H9 (cell line): ENCODE measurements around the gene PHF12. TPM values are rescaled to one million over a fixed set of nuclear protein-coding genes. Genes with fewer than 3 reads are reported as not detected.

Experiments
- DNase-seq: peaks from one replicate; pipeline ENCODE4 v3.0.0-alpha.2; 2017
- H2AFZ ChIP-seq: one replicate; pipeline ENCODE4 v1.6.1; 2013; ENCODE audit warnings: mild to moderate bottlenecking, low read length, control low read depth, moderate library complexity
- H2AK5ac ChIP-seq: 2 replicates; pipeline ENCODE4 v1.6.1; 2013; ENCODE audit warnings: low read length, control low read depth, mixed read lengths; ENCODE audit not compliant: insufficient read length
- H2BK120ac ChIP-seq: one replicate; pipeline ENCODE4 v1.6.1; 2013; ENCODE audit warnings: low read depth, mild to moderate bottlenecking, low read length, control low read depth, inconsistent platforms; ENCODE audit not compliant: poor library complexity, severe bottlenecking
- H2BK12ac ChIP-seq: 2 replicates; pipeline ENCODE4 v1.6.1; 2013; ENCODE audit warnings: low read length, control low read depth, mixed read lengths, low read depth; ENCODE audit not compliant: insufficient read length
- H2BK15ac ChIP-seq: 2 replicates; pipeline ENCODE4 v1.6.1; 2013; ENCODE audit warnings: low read depth, low read length, control low read depth
- H2BK20ac ChIP-seq: one replicate; pipeline ENCODE4 v1.6.1; 2013; ENCODE audit warnings: low read depth, mild to moderate bottlenecking, low read length, control low read depth, inconsistent platforms; ENCODE audit not compliant: poor library complexity, severe bottlenecking
- H2BK5ac ChIP-seq: 2 replicates; pipeline ENCODE4 v1.6.1; 2013; ENCODE audit warnings: low read length, control low read depth, mixed read lengths; ENCODE audit not compliant: insufficient read length
- H3K14ac ChIP-seq: 2 replicates; pipeline ENCODE4 v1.6.1; 2013; ENCODE audit warnings: low read length, control low read depth; ENCODE audit not compliant: insufficient read depth
- H3K18ac ChIP-seq: 2 replicates; pipeline ENCODE4 v1.6.1; 2013; ENCODE audit warnings: low read depth, mild to moderate bottlenecking, mixed read lengths, low read length, control low read depth; ENCODE audit not compliant: insufficient read length
- H3K23ac ChIP-seq: 2 replicates; pipeline ENCODE4 v1.6.1; 2013; ENCODE audit warnings: low read length, control low read depth, mixed read lengths, low read depth; ENCODE audit not compliant: insufficient read length
- H3K23me2 ChIP-seq: 2 replicates; pipeline ENCODE4 v1.6.1; 2013; ENCODE audit warnings: low read depth, mild to moderate bottlenecking, mixed read lengths, low read length, control low read depth; ENCODE audit not compliant: insufficient read length, poor library complexity, severe bottlenecking
- H3K27ac ChIP-seq: 2 replicates; pipeline ENCODE4 v1.5.1; 2013; ENCODE audit warnings: low read length, control low read depth, mixed read lengths, low read depth; ENCODE audit not compliant: insufficient read length
- H3K27me3 ChIP-seq: 2 replicates; pipeline ENCODE4 v1.6.1; 2013; ENCODE audit warnings: low read length, control low read depth, inconsistent platforms; ENCODE audit not compliant: insufficient read depth
- H3K4ac ChIP-seq: 2 replicates; pipeline ENCODE4 v1.6.1; 2013; ENCODE audit warnings: low read depth, mild to moderate bottlenecking, control low read depth, inconsistent platforms, low read length, moderate library complexity
- H3K4me1 ChIP-seq: 2 replicates; pipeline ENCODE4 v1.6.1; 2013; ENCODE audit warnings: low read length, control low read depth, inconsistent platforms; ENCODE audit not compliant: insufficient read depth
- H3K4me2 ChIP-seq: 2 replicates; pipeline ENCODE4 v1.6.1; 2013; ENCODE audit warnings: low read length, control low read depth, mixed read lengths; ENCODE audit not compliant: insufficient read length, insufficient read depth
- H3K56ac ChIP-seq: 2 replicates; pipeline ENCODE4 v1.6.1; 2013; ENCODE audit warnings: low read depth, mild to moderate bottlenecking, mixed read lengths, low read length, control low read depth; ENCODE audit not compliant: insufficient read length
- H3K79me1 ChIP-seq: 2 replicates; pipeline ENCODE4 v1.6.1; 2013; ENCODE audit warnings: low read depth, mild to moderate bottlenecking, moderate library complexity, low read length, control low read depth, inconsistent platforms; ENCODE audit not compliant: insufficient read depth, poor library complexity, severe bottlenecking
- H3K79me2 ChIP-seq: 2 replicates; pipeline ENCODE4 v1.6.1; 2013; ENCODE audit warnings: low read length, control low read depth, inconsistent platforms; ENCODE audit not compliant: insufficient read depth
- H3K9ac ChIP-seq: 2 replicates; pipeline ENCODE4 v1.6.1; 2013; ENCODE audit warnings: low read length, control low read depth, mixed read lengths; ENCODE audit not compliant: insufficient read length; ENCODE audit errors: extremely low read depth
- H3K9me3 ChIP-seq: one replicate; pipeline ENCODE4 v1.6.1; 2013; ENCODE audit warnings: low read depth, low read length, inconsistent platforms; ENCODE audit not compliant: control insufficient read depth
- H3T11ph ChIP-seq: one replicate; pipeline ENCODE4 v1.6.1; 2013; ENCODE audit warnings: mild to moderate bottlenecking, low read length, control low read depth, inconsistent platforms
- H4K20me1 ChIP-seq: one replicate; pipeline ENCODE4 v1.6.1; 2013; ENCODE audit not compliant: control insufficient read depth, insufficient read length, insufficient read depth
- H4K5ac ChIP-seq: 2 replicates; pipeline ENCODE4 v1.6.1; 2013; ENCODE audit warnings: low read depth, mild to moderate bottlenecking, mixed read lengths, low read length, control low read depth; ENCODE audit not compliant: insufficient read length
- H4K8ac ChIP-seq: replicated peaks from 2 replicates; pipeline ENCODE4 v1.6.1; 2013; ENCODE audit warnings: low read length, control low read depth, mixed read lengths, low read depth; ENCODE audit not compliant: insufficient read length
- H4K91ac ChIP-seq: 2 replicates; pipeline ENCODE4 v1.6.1; 2013; ENCODE audit warnings: low read depth, mild to moderate bottlenecking, moderate library complexity, mixed read lengths, low read length, control low read depth; ENCODE audit not compliant: insufficient read length
- H3K27ac Mint-ChIP-seq, 3 experiments: 2 replicates in 2 of 3; 3 replicates in 1 of 3; pipeline ENCODE4 v1.8.0; 2020 to 2021; ENCODE audit warnings: mixed read lengths in 3 of 3, mild to moderate bottlenecking in 1 of 3, moderate library complexity in 1 of 3
- H3K27me3 Mint-ChIP-seq: 2 replicates; pipeline ENCODE4 v1.8.0; 2021; ENCODE audit warnings: low read depth, mild to moderate bottlenecking, moderate library complexity, mixed read lengths
- H3K36me3 Mint-ChIP-seq, 3 experiments: 2 replicates in 2 of 3; 3 replicates in 1 of 3; pipeline ENCODE4 v1.8.0; 2020 to 2021; ENCODE audit warnings: low read depth in 3 of 3, mixed read lengths in 3 of 3; ENCODE audit not compliant: insufficient read depth in 1 of 3
- H3K4me1 Mint-ChIP-seq, 2 experiments: 2 replicates each; pipeline ENCODE4 v1.8.0; 2020; ENCODE audit warnings: mixed read lengths in 2 of 2
- H3K4me3 Mint-ChIP-seq, 2 experiments: 2 replicates in 1 of 2; 3 replicates in 1 of 2; pipeline ENCODE4 v1.8.0; 2020 to 2021; ENCODE audit warnings: mild to moderate bottlenecking in 2 of 2, mixed read lengths in 2 of 2, moderate library complexity in 1 of 2
- H3K9me3 Mint-ChIP-seq, 2 experiments: 2 replicates in 1 of 2; 3 replicates in 1 of 2; pipeline ENCODE4 v1.8.0; 2020; ENCODE audit warnings: mild to moderate bottlenecking in 2 of 2, mixed read lengths in 2 of 2, moderate library complexity in 1 of 2
- CTCF ChIP-seq: fragments of 200-600 bp; sonication (generic); conservative IDR thresholded peaks from 3 replicates; pipeline ENCODE4 v1.8.0; 2021; ENCODE audit warnings: antibody characterized with exemption, mild to moderate bottlenecking
- WGBS: extraction: QIAGEN DNeasy Blood & Tissue Kit; methylation state at CpG from one replicate; pipeline ENCODE4 v1.1.7; 2013; ENCODE audit warnings: missing lambda C conversion rate, low lambda C conversion rate, mixed read lengths; ENCODE audit not compliant: insufficient read length; ENCODE audit errors: extremely low coverage; 5-methylcytosine and 5-hydroxymethylcytosine counted together
- total RNA-seq: library from RNA; stranded (reverse); gene quantifications from 2 replicates; pipeline ENCODE4 v1.2.1, GENCODE V29; 2021

The PHF12 gene
- total RNA-seq, 1 experiment from 2014 or later: 62.1 TPM

DNA sequence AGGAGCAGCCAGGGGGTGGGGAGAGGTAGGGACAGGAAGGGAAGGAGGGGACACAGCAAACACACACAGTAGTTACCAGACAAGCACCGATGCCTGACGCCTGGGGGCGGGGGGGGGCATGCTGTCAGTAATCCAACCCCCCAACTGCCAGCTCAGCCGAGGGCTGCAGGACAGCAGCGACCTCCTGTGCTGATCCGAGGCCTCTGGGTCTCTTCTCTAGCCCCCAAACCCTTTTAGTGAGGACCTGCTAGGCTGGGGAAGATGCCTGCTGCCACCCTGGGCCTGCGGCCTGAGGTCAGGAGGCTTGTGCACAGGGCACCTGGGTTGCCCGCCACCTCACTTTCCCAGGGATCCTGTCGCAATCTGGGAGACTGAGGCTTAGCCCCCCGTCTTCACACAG, 65.4 kb downstream of the PHF12 start:
- Histone ChIP-seq H3K27ac (no peak overlapping the region), H4K5ac (no peak overlapping the region), H2AK5ac (no peak overlapping the region), H3K56ac (no peak overlapping the region), H3K14ac (no peak overlapping the region; the same call in 1 of the 2 replicates), H4K8ac (no peak overlapping the region), H3K4me1 (no peaks in the 10 kb centered on the region), H3K4me2 (no peak overlapping the region), H2BK15ac (no peak overlapping the region), H3T11ph (no peak overlapping the region), H3K9ac (no peak overlapping the region), H2BK120ac (no peak overlapping the region), H2AFZ (no peak overlapping the region), H3K9me3 (no peaks in the 10 kb centered on the region), H3K18ac (no peak overlapping the region), H4K91ac (no peak overlapping the region), H3K27me3 (no peaks in the 10 kb centered on the region), H3K79me2 (no peaks in the 10 kb centered on the region), H2BK20ac (no peak overlapping the region), H2BK12ac (no peak overlapping the region), H3K23me2 (no peaks in the 10 kb centered on the region), H3K4ac (no peak overlapping the region), H3K79me1 (no peaks in the 10 kb centered on the region), H4K20me1 (no peaks in the 10 kb centered on the region), H2BK5ac (no peak overlapping the region), H3K23ac (no peak overlapping the region)
- TF ChIP-seq CTCF: no peak
- Mint-ChIP-seq H3K9me3 (no peaks in the 10 kb centered on the region), H3K27me3 (peaks cover 2% of the 10 kb centered on the region; the same call in 1 of the 2 replicates), H3K4me1 (peaks cover 3 to 5% of the 10 kb centered on the region in 2 experiments; a peak in 3 of 4 replicates), H3K27ac (no peak overlapping the region), H3K4me3 (no peak overlapping the region), H3K36me3 (peaks cover 19 to 45% (median 43%) of the 10 kb centered on the region in 3 experiments)
- no CpG with 5 or more reads among the region's 10 CpGs for WGBS
- DNase-seq: no peak
